Hepatocyte (in vitro differentiated cells): Measurements from ENCODE around the gene LRRC45.

Experiments
- EZH2 ChIP-seq: fragments of 200-600 bp; sonication (generic); IDR thresholded peaks from 2 replicates; pipeline ENCODE4 v1.6.1; 2016; ENCODE audit warnings: antibody characterized with exemption, mild to moderate bottlenecking, borderline replicate concordance
- EZH2phosphoT487 ChIP-seq: fragments of 200-600 bp; sonication (generic); IDR thresholded peaks from one replicate; pipeline ENCODE4 v1.6.1; 2018; ENCODE audit warnings: antibody characterized with exemption, mild to moderate bottlenecking, low read depth, moderate library complexity; ENCODE audit not compliant: unreplicated experiment, severe bottlenecking
- TF ChIP-seq, protein P1 (sequence below): fragments of 200-600 bp; sonication (generic); IDR thresholded peaks from 2 replicates; pipeline ENCODE4 v1.5.1; 2016; ENCODE audit warnings: antibody characterized with exemption, mild to moderate bottlenecking; ENCODE audit not compliant: poor library complexity

DNA sequence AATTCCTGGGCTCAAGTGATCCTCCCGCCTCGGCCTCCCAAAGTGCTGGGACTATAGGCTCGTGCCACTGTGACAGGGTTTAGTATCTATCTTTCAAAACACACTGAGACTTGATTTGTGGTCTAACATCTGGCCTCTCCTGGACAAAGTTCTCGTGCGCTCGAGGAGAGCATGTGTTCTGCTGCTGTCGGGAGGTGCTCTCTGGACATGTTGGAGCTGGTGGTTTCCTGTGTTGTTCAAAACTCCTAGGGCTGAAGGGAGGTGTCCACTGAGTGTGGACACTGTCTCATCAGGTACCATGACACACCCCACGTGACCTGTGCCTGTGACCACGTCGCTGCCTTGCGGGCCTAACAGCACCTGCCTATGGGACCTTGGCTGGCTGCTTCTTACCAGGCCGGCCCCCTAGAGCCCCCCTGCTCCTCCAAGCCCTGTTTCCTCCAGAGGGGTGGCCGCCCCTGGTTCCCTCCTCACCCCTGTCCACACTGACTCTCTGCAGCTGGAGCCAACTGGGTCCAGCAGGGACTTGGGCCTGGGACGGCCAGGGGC, 22.9 kb downstream of the LRRC45 start:
- TF ChIP-seq, protein P1, sequence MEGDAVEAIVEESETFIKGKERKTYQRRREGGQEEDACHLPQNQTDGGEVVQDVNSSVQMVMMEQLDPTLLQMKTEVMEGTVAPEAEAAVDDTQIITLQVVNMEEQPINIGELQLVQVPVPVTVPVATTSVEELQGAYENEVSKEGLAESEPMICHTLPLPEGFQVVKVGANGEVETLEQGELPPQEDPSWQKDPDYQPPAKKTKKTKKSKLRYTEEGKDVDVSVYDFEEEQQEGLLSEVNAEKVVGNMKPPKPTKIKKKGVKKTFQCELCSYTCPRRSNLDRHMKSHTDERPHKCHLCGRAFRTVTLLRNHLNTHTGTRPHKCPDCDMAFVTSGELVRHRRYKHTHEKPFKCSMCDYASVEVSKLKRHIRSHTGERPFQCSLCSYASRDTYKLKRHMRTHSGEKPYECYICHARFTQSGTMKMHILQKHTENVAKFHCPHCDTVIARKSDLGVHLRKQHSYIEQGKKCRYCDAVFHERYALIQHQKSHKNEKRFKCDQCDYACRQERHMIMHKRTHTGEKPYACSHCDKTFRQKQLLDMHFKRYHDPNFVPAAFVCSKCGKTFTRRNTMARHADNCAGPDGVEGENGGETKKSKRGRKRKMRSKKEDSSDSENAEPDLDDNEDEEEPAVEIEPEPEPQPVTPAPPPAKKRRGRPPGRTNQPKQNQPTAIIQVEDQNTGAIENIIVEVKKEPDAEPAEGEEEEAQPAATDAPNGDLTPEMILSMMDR = no peak
- TF ChIP-seq EZH2phosphoT487 (no peak), EZH2 (no peak)
